Measurements from ENCODE around the gene RRP1. TPM values are rescaled to one million over a fixed set of nuclear protein-coding genes. Genes with fewer than 3 reads are reported as not detected.

The RRP1 gene
- total and polyA plus RNA-seq, 9 of the 15 experiments (the other 6 are each of a cell fraction or from before 2014, with no cell fraction given), result 0.89 to 105 (median 51.6) TPM

DNA sequence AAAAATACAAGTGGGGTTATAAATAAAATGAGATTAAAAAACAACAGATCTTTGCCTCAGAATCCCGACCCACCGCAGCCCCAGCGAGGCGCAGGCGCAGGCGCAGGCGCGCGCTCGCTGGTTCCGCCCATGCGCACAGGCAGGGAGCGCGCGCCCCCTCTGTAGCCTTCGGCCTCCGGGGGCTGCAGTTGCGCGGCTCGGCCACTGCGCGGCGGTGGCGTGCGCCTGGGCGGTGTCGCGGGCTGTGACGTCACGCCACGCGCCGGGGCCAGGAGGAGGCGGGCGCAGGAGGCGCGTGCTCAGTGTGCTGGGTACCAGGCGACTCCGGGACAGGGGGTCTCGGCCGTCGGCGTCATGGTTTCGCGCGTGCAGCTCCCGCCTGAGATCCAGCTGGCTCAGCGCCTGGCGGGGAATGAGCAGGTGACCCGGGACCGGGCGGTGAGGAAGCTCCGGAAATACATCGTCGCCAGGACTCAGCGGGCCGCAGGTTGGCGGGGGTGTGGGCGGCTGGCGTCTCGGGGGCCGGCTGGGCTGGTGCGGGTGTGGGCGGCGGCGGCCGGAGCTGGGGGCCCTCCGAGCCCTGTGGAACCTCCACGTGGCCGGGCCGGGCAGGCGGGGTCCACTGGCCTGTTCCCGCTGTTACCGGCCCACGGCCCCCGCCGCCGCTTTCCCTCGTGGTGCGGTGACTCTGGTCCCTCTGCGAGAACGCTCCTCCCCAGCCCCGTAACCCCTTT lies at the start of gene RRP1 (continued):
- TF ChIP-seq YY1 (IDR thresholded peaks at IDR 0.05; ENCODE audit: borderline replicate concordance in 1 of 3, control insufficient read depth in 1 of 3, extremely low read depth in 1 of 3, insufficient read depth in 3 of 3, insufficient read length in 1 of 3, insufficient replicate concordance in 2 of 3, low read depth in 1 of 3, low read length in 2 of 3) (peak in 2 of 3 experiments; percentile 68 to 69), ZC3H4 (CRISPR knock-in tag; IDR thresholded peaks at IDR 0.05; ENCODE audit: borderline replicate concordance) (no peak), ZNF124 (CRISPR knock-in tag; IDR thresholded peaks at IDR 0.05) (no peak), ZNF282 (CRISPR knock-in tag; IDR thresholded peaks at IDR 0.05) (0 out of 2 replicates have a peak, but pooled peaks have one; percentile 89), HNRNPK (IDR thresholded peaks at IDR 0.05; ENCODE audit: low read depth, low read length, poor library complexity, severe bottlenecking) (no peak), BHLHE40 (IDR thresholded peaks at IDR 0.05; ENCODE audit: low read length) (peak; percentile 78), CHD4 (IDR thresholded peaks at IDR 0.05; ENCODE audit: insufficient read depth, insufficient replicate concordance, low read depth, low read length, poor library complexity, severe bottlenecking) (no peak), PYGO2 (tag; IDR thresholded peaks at IDR 0.05) (no peak), XRCC3 (IDR thresholded peaks at IDR 0.05) (no peak; the same call in 1 of the 2 replicates), BRD4 (IDR thresholded peaks at IDR 0.05) (no peak), CHD2 (IDR thresholded peaks at IDR 0.05; ENCODE audit: low read depth, low read length) (peak; percentile 47; the same call in 1 of the 2 replicates), BMI1 (IDR thresholded peaks at IDR 0.05; ENCODE audit: low read length) (peak; percentile 18; the same call in 1 of the 2 replicates), TARDBP (IDR thresholded peaks at IDR 0.05) (peak; percentile 82), ZNF764 (CRISPR knock-in tag; IDR thresholded peaks at IDR 0.05; ENCODE audit: low read depth) (0 out of 2 replicates have a peak, but pooled peaks have one; percentile 21), NRF1 (conservative IDR thresholded peaks at IDR 0.05 in 1 of 2, IDR thresholded peaks at IDR 0.05 in 1 of 2) (peak; percentile 99), ZKSCAN1 (IDR thresholded peaks at IDR 0.05; ENCODE audit: low read depth, low read length) (peak; percentile 85), GATAD2B (IDR thresholded peaks at IDR 0.05; ENCODE audit: borderline replicate concordance) (peak; percentile 78; the same call in 1 of the 2 replicates), COPS2 (conservative IDR thresholded peaks at IDR 0.05) (no peak), MEIS2 (IDR thresholded peaks at IDR 0.05; ENCODE audit: partially characterized antibody) (peak; percentile 97), MTF1 (CRISPR knock-in tag; IDR thresholded peaks at IDR 0.05; ENCODE audit: borderline replicate concordance) (no peak)
- TF ChIP-seq, protein P1, sequence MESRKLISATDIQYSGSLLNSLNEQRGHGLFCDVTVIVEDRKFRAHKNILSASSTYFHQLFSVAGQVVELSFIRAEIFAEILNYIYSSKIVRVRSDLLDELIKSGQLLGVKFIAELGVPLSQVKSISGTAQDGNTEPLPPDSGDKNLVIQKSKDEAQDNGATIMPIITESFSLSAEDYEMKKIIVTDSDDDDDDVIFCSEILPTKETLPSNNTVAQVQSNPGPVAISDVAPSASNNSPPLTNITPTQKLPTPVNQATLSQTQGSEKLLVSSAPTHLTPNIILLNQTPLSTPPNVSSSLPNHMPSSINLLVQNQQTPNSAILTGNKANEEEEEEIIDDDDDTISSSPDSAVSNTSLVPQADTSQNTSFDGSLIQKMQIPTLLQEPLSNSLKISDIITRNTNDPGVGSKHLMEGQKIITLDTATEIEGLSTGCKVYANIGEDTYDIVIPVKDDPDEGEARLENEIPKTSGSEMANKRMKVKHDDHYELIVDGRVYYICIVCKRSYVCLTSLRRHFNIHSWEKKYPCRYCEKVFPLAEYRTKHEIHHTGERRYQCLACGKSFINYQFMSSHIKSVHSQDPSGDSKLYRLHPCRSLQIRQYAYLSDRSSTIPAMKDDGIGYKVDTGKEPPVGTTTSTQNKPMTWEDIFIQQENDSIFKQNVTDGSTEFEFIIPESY (CRISPR knock-in tag; IDR thresholded peaks at IDR 0.05), result peak; percentile 94
- TF ChIP-seq, protein P2, sequence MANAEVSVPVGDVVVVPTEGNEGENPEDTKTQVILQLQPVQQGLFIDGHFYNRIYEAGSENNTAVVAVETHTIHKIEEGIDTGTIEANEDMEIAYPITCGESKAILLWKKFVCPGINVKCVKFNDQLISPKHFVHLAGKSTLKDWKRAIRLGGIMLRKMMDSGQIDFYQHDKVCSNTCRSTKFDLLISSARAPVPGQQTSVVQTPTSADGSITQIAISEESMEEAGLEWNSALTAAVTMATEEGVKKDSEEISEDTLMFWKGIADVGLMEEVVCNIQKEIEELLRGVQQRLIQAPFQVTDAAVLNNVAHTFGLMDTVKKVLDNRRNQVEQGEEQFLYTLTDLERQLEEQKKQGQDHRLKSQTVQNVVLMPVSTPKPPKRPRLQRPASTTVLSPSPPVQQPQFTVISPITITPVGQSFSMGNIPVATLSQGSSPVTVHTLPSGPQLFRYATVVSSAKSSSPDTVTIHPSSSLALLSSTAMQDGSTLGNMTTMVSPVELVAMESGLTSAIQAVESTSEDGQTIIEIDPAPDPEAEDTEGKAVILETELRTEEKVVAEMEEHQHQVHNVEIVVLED (CRISPR knock-in tag; IDR thresholded peaks at IDR 0.05), result 0 out of 2 replicates have a peak, but pooled peaks have one; percentile 43
- TF ChIP-seq, protein P3, sequence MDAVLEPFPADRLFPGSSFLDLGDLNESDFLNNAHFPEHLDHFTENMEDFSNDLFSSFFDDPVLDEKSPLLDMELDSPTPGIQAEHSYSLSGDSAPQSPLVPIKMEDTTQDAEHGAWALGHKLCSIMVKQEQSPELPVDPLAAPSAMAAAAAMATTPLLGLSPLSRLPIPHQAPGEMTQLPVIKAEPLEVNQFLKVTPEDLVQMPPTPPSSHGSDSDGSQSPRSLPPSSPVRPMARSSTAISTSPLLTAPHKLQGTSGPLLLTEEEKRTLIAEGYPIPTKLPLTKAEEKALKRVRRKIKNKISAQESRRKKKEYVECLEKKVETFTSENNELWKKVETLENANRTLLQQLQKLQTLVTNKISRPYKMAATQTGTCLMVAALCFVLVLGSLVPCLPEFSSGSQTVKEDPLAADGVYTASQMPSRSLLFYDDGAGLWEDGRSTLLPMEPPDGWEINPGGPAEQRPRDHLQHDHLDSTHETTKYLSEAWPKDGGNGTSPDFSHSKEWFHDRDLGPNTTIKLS (IDR thresholded peaks at IDR 0.05; ENCODE audit: borderline replicate concordance, low read depth), result peak; percentile 73

Measured in K562 (cell line).